Coronary artery (tissue), 2 donors: ENCODE measurements around the gene CEACAM8.
"Not testable (repeated sequence)": the region's sequence is repeated elsewhere in the genome, so short reads cannot be mapped to it uniquely, and the experiment has no call there.

Experiments
- DNase-seq: peaks from one replicate; pipeline ENCODE4 v3.0.0-alpha.2; 2017; ENCODE audit warnings: low spot score
- H3K27ac ChIP-seq, 2 donors: fragments of 200-600 bp; sonication (generic); one replicate each; pipeline ENCODE4 v1.5.1; 2016 to 2019
- H3K4me3 ChIP-seq: fragments of 200-600 bp; sonication (generic); 2 replicates; pipeline ENCODE4 v1.5.1; 2016; ENCODE audit warnings: mild to moderate bottlenecking, moderate library complexity
- TF ChIP-seq, protein P1 (sequence below): fragments of 200-600 bp; sonication (generic); IDR thresholded peaks from one replicate; pipeline ENCODE4 v1.5.1; 2019; ENCODE audit warnings: antibody characterized with exemption

Gene CEACAM8

DNA sequence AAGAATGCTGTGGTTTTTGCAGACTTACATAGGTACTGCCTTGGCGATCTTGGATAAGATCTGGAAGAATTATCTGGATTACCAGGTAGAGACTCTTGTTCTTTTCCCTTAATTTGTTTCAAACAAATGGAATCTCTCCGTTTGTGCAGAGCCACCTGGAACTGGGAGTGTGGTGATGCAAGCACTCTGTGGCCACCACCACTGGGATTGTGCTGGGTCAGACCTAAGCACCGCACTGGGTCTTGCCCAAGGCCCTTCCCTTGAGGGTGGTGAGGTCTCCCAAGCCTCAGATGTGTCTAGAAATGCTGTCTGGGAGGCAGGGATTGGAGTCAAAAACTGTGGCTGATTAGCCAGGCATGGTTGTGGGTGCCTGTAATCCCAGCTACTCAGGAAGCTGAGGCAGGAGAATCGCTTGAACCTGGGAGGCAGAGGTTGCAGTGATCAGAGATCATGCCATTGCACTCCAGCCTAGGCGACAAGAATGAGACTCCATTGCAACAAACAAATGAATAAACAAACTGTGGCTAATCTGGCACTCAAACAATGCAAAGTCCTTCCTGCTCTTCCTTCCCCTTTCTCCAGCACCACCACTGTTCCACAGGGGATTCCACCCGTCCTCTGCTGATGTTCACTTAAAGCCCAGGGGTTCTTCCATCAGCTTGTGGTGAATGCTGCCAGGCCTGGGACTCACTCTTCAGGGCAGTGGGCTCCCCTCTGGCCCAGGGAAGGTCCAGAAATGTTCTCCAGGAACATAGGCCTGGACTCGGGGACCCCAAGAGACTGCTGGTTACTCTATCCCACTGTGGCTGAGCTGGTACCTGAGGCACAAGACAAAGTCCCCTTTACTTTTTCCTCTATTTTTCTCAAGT lies 55.6 kb downstream of the CEACAM8 start:
- H3K4me3 ChIP-seq: no peak overlapping the region
- DNase-seq: no peak
- no peak overlapping the region for H3K27ac ChIP-seq
- TF ChIP-seq, protein P1, sequence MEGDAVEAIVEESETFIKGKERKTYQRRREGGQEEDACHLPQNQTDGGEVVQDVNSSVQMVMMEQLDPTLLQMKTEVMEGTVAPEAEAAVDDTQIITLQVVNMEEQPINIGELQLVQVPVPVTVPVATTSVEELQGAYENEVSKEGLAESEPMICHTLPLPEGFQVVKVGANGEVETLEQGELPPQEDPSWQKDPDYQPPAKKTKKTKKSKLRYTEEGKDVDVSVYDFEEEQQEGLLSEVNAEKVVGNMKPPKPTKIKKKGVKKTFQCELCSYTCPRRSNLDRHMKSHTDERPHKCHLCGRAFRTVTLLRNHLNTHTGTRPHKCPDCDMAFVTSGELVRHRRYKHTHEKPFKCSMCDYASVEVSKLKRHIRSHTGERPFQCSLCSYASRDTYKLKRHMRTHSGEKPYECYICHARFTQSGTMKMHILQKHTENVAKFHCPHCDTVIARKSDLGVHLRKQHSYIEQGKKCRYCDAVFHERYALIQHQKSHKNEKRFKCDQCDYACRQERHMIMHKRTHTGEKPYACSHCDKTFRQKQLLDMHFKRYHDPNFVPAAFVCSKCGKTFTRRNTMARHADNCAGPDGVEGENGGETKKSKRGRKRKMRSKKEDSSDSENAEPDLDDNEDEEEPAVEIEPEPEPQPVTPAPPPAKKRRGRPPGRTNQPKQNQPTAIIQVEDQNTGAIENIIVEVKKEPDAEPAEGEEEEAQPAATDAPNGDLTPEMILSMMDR: no peak

GRCh38 chr19:42535276-42535675 lies 59.4 kb downstream of the CEACAM8 start:
- DNase-seq, H3K4me3 ChIP-seq, H3K27ac ChIP-seq: not testable (repeated sequence)

DNA sequence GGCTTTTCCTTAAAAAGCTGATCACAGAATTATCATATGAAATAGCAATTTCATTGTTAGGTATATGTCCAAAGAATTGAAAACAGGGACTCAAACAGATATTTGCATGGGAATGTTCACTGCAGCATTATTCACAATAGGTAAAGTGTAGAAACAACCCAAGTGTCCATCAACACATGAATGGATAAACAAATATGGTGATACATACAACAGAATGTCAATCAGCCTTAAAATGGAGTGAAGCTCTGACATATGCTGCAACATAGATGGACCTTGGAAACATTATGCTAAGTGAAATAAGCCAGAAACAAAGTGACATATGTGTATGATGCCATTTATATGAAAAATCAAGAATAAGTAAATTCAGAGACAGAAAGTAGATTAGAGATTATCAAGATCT lies 60.3 kb downstream of the CEACAM8 start:
- H3K4me3 ChIP-seq: no peak overlapping the region
- TF ChIP-seq, protein P1: no peak
- no peak overlapping the region for H3K27ac ChIP-seq
- DNase-seq: no peak

- no peak overlapping the region for H3K27ac ChIP-seq
These were observed 61.8 kb downstream of the CEACAM8 start for GRCh38 chr19:42532891-42533290.

DNA sequence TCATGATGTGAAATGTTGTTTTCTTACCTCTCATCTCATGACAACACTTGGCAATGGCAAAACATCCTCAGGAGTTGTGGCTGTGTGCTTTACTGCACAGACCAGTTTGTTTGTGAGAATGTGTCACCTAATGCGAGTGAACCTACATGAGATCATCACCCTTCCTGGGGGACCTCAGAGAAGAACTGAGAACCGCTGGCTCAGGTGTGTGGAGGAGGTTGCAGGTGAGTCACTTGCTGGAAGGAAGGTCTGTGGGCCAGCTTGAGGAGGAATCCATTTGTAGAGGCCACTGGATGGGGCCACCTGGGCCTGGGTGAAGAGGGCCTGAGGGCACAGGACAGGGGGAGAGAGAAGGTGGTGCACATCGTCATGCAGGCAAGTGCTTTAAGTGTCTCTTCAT lies 63.4 kb downstream of the CEACAM8 start:
- Histone ChIP-seq H3K27ac (no peak overlapping the region), H3K4me3 (no peak overlapping the region)
- DNase-seq: no peak
- TF ChIP-seq, protein P1: no peak

More at GRCh38 chr19:42532891-42533290, 61.8 kb downstream of the CEACAM8 start:
- TF ChIP-seq, protein P1: no peak
- H3K4me3 ChIP-seq: no peak overlapping the region
- no peak for DNase-seq
